Measurements from ENCODE around the gene HSD11B2.

HSD11B2 gene

GRCh38 chr16:67387479-67388079 lies 43.3 kb upstream of the HSD11B2 start:
- H3K4me2 ChIP-seq (ENCODE audit: low read length): no peak overlapping the region
- no peak overlapping the region for H3K4me3 ChIP-seq (ENCODE audit: low read depth, low read length)
- no peaks in the 10 kb centered on the region for H3K36me3 ChIP-seq (ENCODE audit: control insufficient read depth, insufficient read depth, low read length)
- no peaks in the 10 kb centered on the region for H3K4me1 ChIP-seq
- H3K9me3 ChIP-seq (ENCODE audit: control insufficient read depth, low read length): no peaks in the 10 kb centered on the region
- TF ChIP-seq CTCF (IDR thresholded peaks at IDR 0.05): no peak
- no peaks in the 10 kb centered on the region for H3K79me2 ChIP-seq
- no peak overlapping the region for H3K9ac ChIP-seq
- H2AFZ ChIP-seq: no peak overlapping the region
- H3K27ac ChIP-seq: no peak overlapping the region
- H3K27me3 ChIP-seq (ENCODE audit: control insufficient read depth, insufficient read depth, low read length): no peaks in the 10 kb centered on the region

DNA sequence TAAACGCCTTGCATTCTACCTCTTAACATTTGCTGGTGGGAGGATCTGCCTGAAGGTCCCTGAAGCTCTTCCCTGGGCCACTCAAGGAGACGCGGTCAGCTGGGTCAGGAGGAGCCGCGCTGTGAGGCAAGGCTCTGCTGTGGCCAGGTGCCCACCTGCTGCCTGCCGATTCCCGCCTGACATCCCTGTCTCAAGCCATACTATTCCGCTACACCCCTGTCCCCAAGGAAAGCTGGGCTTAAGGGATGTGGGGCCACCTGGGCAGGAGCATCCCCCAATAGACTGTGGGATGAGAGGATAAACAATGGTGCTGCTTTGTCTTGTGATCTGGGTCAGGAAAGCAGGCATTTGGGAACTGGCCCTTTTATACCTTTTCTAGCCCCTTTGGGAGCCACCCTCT lies 42.7 kb upstream of the HSD11B2 start:
- no peak overlapping the region for H3K4me3 ChIP-seq (ENCODE audit: low read depth, low read length)
- TF ChIP-seq CTCF (IDR thresholded peaks at IDR 0.05): no peak
- H3K9me3 ChIP-seq (ENCODE audit: control insufficient read depth, low read length): no peaks in the 10 kb centered on the region
- no peak overlapping the region for H2AFZ ChIP-seq
- no peaks in the 10 kb centered on the region for H3K27me3 ChIP-seq (ENCODE audit: control insufficient read depth, insufficient read depth, low read length)
- no peaks in the 10 kb centered on the region for H3K36me3 ChIP-seq (ENCODE audit: control insufficient read depth, insufficient read depth, low read length)
- no peak overlapping the region for H3K4me2 ChIP-seq (ENCODE audit: low read length)
- peaks cover 3% of the 10 kb centered on the region for H3K4me1 ChIP-seq
- H3K79me2 ChIP-seq: no peaks in the 10 kb centered on the region
- no peak overlapping the region for H3K27ac ChIP-seq
- H3K9ac ChIP-seq: no peak overlapping the region

DNA sequence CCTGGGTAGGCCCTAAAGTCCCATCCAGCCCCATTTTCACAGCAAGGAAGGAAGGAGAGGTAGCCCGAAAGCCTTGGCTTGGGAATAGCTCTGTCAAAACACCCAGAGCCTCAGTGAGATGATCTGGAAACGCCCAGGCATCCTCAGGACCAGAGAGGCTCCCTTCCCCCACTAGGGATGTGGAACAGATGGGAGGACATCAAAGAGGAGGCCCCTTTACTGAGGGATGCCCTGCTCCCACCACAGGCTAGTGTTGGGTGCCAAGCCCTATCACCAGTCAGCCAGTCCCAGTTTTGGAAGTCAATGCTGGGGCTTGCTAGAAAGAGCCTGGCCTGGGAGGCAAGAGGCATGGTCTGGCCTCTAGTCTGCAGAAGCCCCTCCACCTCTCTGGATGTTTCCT lies 42.3 kb upstream of the HSD11B2 start:
- Histone ChIP-seq H2AFZ (no peak overlapping the region), H3K4me1 (peaks cover 4% of the 10 kb centered on the region), H3K27me3 (ENCODE audit: control insufficient read depth, insufficient read depth, low read length) (no peaks in the 10 kb centered on the region), H3K27ac (no peak overlapping the region), H3K4me3 (ENCODE audit: low read depth, low read length) (no peak overlapping the region), H3K9me3 (ENCODE audit: control insufficient read depth, low read length) (no peaks in the 10 kb centered on the region), H3K9ac (no peak overlapping the region), H3K36me3 (ENCODE audit: control insufficient read depth, insufficient read depth, low read length) (no peaks in the 10 kb centered on the region), H3K4me2 (ENCODE audit: low read length) (no peak overlapping the region), H3K79me2 (no peaks in the 10 kb centered on the region)
- no peak for TF ChIP-seq CTCF (IDR thresholded peaks at IDR 0.05)

DNA sequence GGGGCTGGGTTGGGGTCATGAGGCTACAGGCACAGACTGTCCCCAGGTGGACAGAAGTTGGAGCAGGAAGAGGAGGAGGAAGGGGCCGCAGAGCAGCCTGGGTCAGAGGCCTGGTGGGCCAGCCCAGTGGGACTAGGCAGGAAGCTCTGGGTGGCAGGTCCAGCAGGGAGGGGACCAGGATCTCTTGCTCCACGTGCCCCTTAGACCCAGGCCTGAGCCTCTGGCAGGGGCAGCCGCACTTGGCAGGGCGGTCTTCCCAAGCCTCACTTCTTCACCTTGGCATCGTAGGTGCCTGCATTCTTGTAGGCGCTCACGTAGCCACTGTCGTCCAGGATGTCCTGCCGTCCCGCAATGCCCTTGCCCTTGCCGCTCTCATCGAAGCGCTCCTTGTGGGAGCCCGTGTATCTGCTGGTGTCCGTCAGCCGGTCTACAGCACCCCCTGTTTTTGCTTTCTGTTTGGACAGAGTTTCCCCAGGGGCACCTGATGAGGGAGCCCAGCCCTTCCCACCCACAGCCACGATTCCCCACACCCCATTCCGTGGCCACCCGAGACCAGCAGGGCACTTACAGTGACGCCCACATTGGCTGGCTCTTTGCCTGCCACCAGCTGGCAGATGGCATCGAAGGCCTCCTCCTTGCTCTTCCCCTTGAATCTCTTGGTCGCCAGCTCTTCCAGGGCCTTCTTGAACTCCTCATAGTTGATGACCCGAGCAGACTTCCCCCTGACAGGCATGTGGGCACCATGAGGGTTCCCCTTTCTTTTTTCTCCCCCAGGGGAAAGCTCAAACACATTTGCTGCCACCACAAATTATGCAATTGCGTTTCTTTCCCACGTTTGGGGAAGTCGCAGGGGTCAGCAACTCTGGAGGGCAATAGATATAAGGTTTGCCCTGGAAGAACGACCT lies 40.8 kb upstream of the HSD11B2 start:
- Histone ChIP-seq H3K9ac (no peak overlapping the region), H2AFZ (no peak overlapping the region), H3K4me3 (ENCODE audit: low read depth, low read length) (no peak overlapping the region), H3K9me3 (ENCODE audit: control insufficient read depth, low read length) (no peaks in the 10 kb centered on the region), H3K36me3 (ENCODE audit: control insufficient read depth, insufficient read depth, low read length) (no peaks in the 10 kb centered on the region), H3K27ac (no peak overlapping the region), H3K79me2 (no peaks in the 10 kb centered on the region), H3K4me1 (peaks cover 4% of the 10 kb centered on the region), H3K4me2 (ENCODE audit: low read length) (no peak overlapping the region), H3K27me3 (ENCODE audit: control insufficient read depth, insufficient read depth, low read length) (no peaks in the 10 kb centered on the region)
- no peak for TF ChIP-seq CTCF (IDR thresholded peaks at IDR 0.05)
